Activated T-helper 1 cell treated with Interleukin-2 at 50 U/mL for 16 hours (primary cell): ENCODE results near the gene PCDH9.

ENCODE experiments used
- DNase-seq: peaks from one replicate; pipeline ENCODE4 v3.0.0-alpha.2; 2020; ENCODE audit warnings: low read depth

The PCDH9 gene

GRCh38 chr13:67155898-67156722 lies 74.0 kb downstream of the PCDH9 start:
- DNase-seq = no peak

GRCh38 chr13:67152085-67152484 lies 78.1 kb downstream of the PCDH9 start:
- no peak for DNase-seq

- DNase-seq = no peak
These were observed 78.5 kb downstream of the PCDH9 start for GRCh38 chr13:67151652-67152051.

- DNase-seq = no peak
These were observed 79.5 kb downstream of the PCDH9 start for GRCh38 chr13:67150608-67151007.

GRCh38 chr13:67148161-67148571 lies 82.0 kb downstream of the PCDH9 start:
- no peak for DNase-seq

GRCh38 chr13:67147342-67148133 lies 82.6 kb downstream of the PCDH9 start:
- no peak for DNase-seq

GRCh38 chr13:67146523-67147130 lies 83.5 kb downstream of the PCDH9 start:
- DNase-seq = no peak

- DNase-seq = no peak
These were observed 84.2 kb downstream of the PCDH9 start for GRCh38 chr13:67145950-67146349.

GRCh38 chr13:67143544-67144115 lies 86.5 kb downstream of the PCDH9 start:
- no peak for DNase-seq

GRCh38 chr13:67140006-67140405 lies 90.1 kb downstream of the PCDH9 start:
- DNase-seq = no peak

- DNase-seq = no peak
These were observed 90.6 kb downstream of the PCDH9 start for GRCh38 chr13:67139551-67139950.

- no peak for DNase-seq
These were observed 91.2 kb downstream of the PCDH9 start for GRCh38 chr13:67138970-67139369.

GRCh38 chr13:67137044-67137735 lies 92.9 kb downstream of the PCDH9 start:
- DNase-seq = no peak

- no peak for DNase-seq
These were observed 94.0 kb downstream of the PCDH9 start for GRCh38 chr13:67136157-67136556.

- DNase-seq = no peak
These were observed 94.8 kb downstream of the PCDH9 start for GRCh38 chr13:67135356-67135755.

GRCh38 chr13:67134417-67135129 lies 95.6 kb downstream of the PCDH9 start:
- no peak for DNase-seq

- DNase-seq = no peak
These were observed 96.7 kb downstream of the PCDH9 start for GRCh38 chr13:67133476-67133875.

GRCh38 chr13:67131393-67131792 lies 98.7 kb downstream of the PCDH9 start:
- no peak for DNase-seq

GRCh38 chr13:67130444-67130843 lies 99.7 kb downstream of the PCDH9 start:
- DNase-seq = no peak

GRCh38 chr13:67128136-67128535 lies 102.0 kb downstream of the PCDH9 start:
- no peak for DNase-seq

GRCh38 chr13:67125681-67126080 lies 104.5 kb downstream of the PCDH9 start:
- DNase-seq = no peak
